Activated CD8-positive, alpha-beta memory T cell treated with anti-CD3 and anti-CD28 coated beads, Interleukin-2, amount 50 U/mL, for 24 hours (primary cell): ENCODE results near the gene BTG4.

Experiments
- DNase-seq: peaks from one replicate; pipeline ENCODE4 v3.0.0-alpha.2; 2020; ENCODE audit errors: extremely low read depth

BTG4 gene

GRCh38 chr11:111512296-111513239, at the start of gene BTG4:
Gene BTG4 (minus strand): TSS chr11:111512386. CDS start chr11:111498776, 13,610 bp downstream.
- DNase-seq: no peak

- DNase-seq: no peak
Measured at GRCh38 chr11:111561791-111562325, 49.7 kb upstream of the BTG4 start.

GRCh38 chr11:111561306-111561705, 49.1 kb upstream of the BTG4 start:
- no peak for DNase-seq

- DNase-seq: no peak
Measured at GRCh38 chr11:111560800-111561199, 48.6 kb upstream of the BTG4 start.

- DNase-seq: no peak
Measured at GRCh38 chr11:111559800-111560464, 47.7 kb upstream of the BTG4 start.

- DNase-seq: no peak
Measured at GRCh38 chr11:111557425-111558111, 45.4 kb upstream of the BTG4 start.

GRCh38 chr11:111555255-111555654, 43.1 kb upstream of the BTG4 start:
- DNase-seq: no peak

- no peak for DNase-seq
Measured at GRCh38 chr11:111554532-111554931, 42.3 kb upstream of the BTG4 start.

GRCh38 chr11:111550258-111550657, 38.1 kb upstream of the BTG4 start:
- no peak for DNase-seq

GRCh38 chr11:111549869-111550203, 37.6 kb upstream of the BTG4 start:
- no peak for DNase-seq

GRCh38 chr11:111549196-111549868, 37.1 kb upstream of the BTG4 start:
- no peak for DNase-seq

- DNase-seq: no peak
Measured at GRCh38 chr11:111548525-111548924, 36.3 kb upstream of the BTG4 start.

GRCh38 chr11:111542606-111543275, 30.6 kb upstream of the BTG4 start:
- DNase-seq: no peak

- DNase-seq: no peak
Measured at GRCh38 chr11:111541254-111542061, 29.3 kb upstream of the BTG4 start.

- DNase-seq: no peak
Measured at GRCh38 chr11:111540937-111541253, 28.7 kb upstream of the BTG4 start.

GRCh38 chr11:111540114-111540936, 28.1 kb upstream of the BTG4 start, which contains the start of gene LAYN:
Gene LAYN (plus strand): TSS chr11:111540720. CDS start chr11:111540844, 124 bp downstream.
- DNase-seq: no peak

- no peak for DNase-seq
Measured at GRCh38 chr11:111539426-111540113, 27.4 kb upstream of the BTG4 start.

GRCh38 chr11:111538407-111539114, 26.4 kb upstream of the BTG4 start:
- no peak for DNase-seq
